ENCODE measurements around the gene OR6B3.

OR6B3 gene

DNA sequence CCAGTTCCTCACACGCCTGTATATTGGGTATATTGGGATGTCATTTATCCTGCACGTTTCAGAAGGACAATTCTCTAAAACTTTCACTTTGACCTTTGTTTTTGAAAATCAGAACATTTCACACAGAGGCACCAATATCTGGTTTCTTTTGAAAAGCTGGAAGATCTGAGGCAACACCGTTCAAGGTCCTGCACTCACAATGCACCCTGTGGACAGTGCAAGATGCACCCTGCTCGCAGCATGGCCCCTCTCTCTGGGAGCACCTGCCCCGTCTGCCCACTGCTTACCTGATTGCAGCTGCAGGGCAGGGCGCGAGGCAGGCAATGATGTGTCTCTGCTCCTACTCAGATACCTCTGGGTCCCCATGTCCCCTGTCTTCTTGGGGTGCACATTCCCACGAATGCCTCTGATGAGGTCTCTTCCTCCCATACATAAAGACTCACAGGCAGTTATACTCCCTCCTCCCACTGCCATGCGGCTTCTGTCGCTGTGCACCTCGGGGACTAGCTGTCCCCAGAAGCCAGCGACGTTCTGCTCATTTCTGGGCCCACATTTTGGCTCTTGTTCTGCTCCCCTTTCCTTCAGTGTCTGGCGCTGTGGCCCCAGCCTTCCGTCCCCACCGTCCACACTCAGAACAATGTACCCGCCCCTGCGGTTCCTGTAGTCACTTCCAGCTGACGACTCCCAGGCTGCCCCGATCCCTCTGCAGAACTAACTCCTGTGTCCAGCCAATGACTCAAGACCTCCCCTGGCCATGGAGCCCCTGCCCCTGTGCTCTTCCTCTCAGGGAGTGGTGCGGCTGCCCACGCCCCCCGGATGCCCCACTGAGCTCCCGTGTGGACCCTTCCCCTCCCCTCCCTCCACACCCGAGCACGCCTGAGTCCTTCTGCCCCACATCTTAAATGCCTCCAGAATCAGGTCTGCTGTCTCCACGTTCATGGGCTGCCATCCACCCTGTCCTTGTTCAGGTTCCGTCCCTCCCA is at the start of gene OR6B3:
TSS of gene OR6B3 (minus strand) at position 349 of the 983 bp plus-strand sequence.
- no peak for DNase-seq (ENCODE audit: low read depth in 3 of 3, low spot score in 1 of 3)

DNA sequence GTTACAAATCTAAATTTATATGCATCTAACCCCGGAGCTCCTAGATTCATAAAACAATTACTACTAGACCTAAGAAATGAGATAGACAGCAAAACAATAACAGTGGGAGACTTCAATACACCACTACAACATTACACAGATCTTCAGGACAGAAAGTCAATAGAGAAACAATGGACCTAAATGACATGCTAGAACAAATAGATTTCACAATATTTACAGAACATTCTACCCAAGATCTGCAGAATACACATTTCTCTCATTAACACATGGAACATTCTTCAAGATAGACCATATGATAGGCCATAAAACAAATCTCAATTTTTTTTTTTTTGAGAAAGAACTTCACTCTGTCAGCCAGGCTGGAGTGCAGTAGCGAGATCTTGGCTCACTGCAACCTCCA is 45.0 kb upstream of the OR6B3 start:
- no peak for DNase-seq (ENCODE audit: low read depth in 3 of 3, low spot score in 1 of 3)

DNA sequence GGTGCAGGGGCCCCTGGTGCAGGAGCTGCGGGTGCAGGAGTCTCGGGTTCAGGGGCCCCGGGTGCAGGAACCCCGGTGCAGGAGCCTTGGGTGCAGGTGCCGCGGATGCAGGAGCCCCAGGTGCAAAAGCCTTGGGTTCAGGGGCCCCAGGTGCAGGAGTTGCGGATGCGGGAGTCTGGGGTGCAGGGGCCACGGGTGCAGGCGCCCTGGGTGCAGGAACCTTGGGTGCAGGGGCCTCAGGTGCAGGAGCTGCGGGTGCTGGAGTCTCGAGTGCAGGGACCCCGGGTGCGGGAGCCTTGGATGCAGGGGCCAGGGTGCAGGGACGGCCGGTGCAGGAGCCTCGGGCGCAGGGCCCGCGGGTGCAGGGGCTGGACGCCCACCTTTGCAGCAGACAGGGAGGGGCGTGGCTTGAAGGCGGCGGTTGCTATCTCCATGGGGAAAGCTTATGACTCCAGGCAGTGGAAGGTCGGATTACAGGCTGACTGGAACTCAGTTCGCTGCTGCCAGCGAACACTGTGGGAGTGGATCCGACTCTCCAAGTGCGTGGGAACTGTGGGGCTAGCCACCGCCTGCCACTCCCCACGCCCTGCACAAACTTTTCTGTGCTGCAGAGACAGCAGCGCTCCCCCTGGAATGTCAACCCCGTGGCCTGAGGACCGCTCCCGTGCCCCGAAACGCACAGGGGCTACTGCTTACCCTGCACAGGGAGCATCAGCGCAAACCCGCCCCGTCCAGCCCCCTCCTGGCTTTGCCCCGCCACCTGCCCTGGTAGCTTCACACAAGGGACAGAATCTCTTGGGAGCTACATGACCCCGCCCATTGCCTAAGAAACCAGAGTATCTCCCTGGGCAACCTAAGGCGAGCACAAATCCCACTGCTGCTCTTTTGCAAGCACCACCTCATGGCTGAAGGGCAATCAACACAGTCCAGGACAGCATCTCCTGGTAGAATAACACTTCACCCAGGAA is 42.5 kb upstream of the OR6B3 start:
- DNase-seq (ENCODE audit: low read depth in 3 of 3, low spot score in 1 of 3), result no peak

DNA sequence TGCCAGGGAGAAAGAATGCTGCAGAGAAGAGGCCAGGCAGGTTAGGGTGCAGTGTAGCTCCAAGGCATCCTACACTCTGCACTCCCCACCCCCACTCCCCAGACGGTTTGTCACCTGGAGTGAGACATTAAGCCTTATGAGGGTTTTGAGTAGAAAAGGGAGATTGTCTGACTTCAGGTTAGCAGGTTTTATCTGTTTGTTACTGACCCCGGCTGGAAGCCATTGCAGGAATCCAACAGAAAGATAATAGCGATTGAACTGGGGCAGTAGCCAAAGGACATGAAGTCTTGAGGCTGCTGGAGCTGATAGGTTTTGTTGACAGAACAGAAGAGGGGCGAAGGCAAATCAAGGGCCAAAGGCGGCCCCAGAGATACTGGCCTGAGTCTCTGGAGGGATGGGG is 36.0 kb upstream of the OR6B3 start:
- no peak for DNase-seq (ENCODE audit: low read depth in 3 of 3, low spot score in 1 of 3)

DNA sequence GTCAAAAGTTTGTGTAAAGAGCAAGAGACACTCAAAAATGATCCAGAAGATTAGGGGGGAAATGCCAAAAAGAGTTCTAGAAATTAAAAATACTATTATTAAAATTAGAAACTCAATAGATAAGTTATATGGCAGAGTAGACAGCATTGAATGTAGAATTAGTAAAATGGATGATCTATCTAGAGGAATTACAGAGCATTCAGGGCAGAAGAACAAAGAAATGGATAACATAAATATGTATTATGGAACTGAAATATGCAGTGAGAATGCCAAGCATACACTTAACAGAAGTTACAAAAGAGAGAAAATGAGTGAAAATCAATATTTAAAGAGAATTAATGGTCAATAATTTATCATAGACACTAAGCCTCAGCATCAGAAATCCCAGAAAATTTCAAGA is 33.2 kb upstream of the OR6B3 start:
- no peak for DNase-seq (ENCODE audit: low read depth in 3 of 3, low spot score in 1 of 3)

DNA sequence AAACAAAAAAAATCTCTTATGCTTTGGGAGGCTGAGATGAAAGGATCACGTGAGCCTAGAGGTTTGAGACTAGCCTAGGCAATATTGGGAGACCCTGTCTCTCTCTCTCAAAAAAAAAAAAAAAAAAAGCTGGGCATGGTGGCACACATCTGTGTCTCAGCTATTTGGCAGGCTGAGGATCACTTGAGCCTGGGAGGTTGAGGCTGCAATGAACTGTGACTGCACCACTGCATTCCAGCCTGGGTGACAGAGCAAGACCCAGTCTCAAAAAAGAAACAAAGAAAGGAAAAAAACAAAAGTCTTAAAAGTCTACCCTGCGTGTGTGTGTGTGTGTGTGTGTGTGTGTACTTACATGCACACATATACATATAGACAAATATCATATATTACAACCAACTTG is 25.3 kb upstream of the OR6B3 start:
- DNase-seq (ENCODE audit: low read depth in 3 of 3, low spot score in 1 of 3), result no peak

DNA sequence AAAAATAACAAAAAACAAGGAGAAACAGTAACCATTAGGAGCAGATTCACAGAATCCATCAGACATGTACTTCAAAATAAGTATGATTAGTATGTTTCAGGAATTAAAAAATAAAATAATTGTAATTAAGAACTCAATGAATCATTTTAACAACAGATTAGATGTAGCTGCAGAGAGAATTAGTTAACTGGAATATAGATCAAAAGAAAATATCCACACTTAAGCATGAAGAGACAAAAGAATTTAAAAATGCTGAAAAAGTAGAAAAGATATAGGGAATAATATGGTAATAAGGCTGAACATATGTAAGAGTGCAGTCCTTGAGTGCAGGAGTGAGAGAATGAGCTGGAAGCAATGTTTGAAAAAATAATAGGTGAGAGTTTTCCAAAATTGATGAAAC is 24.1 kb upstream of the OR6B3 start:
- DNase-seq (ENCODE audit: low read depth in 3 of 3, low spot score in 1 of 3), result no peak

DNA sequence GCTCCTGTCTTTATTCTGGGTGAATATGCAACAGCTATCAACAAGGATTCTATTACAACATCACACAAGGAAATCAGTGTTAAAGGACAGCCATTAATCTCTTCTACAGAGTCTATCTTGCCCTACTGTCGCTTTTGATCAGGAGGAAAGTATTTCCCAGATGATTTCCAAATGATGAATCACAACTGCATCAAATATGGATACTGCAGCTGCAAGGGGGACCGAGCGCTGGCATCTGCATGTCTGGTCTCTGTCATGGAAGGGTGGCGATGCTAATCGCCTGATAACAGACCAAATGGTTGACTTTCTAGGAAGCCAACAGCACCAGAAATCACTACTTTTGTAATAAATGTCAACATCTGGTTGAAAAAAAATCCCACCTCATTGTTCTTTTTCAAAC is 21.2 kb upstream of the OR6B3 start:
- DNase-seq (ENCODE audit: low read depth in 3 of 3, low spot score in 1 of 3), result no peak

DNA sequence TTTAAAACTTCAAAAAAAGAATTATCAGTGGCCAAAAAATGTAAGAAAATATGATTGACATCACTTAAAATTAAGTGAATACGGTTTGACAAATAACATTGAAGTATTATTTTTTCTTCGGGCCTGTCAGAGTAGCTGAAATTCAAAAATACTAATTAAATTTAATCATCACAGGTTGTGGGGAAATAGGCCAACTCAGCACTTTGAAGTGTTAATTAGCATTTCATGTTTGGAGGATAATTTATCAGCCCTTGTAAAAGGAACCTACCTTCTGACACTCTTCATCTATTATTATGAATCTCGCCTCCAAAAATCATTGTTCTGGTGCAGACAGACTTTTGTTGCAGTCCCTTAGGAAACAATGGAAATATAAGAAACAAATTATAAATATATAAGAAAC is 17.6 kb upstream of the OR6B3 start:
- no peak for DNase-seq (ENCODE audit: low read depth in 3 of 3, low spot score in 1 of 3)

DNA sequence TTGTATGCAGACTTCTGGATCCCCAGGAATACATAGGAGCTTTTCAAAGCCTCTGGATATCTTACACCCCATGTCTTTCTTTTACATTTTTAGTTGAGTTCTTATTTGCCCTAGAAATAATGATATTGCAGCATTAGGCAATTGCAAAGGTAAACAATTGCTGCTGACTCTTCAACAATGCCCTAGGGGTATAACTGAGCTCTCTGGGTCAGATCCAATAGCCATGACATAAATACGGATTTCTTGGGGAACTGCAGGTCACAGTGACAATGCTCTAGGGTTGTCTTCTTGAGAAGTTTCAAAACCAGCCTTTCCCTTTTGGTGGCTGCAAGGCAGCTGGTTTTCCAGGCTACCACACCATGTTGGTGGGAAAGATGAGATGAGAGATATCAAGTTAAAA is 16.5 kb upstream of the OR6B3 start:
- no peak for DNase-seq (ENCODE audit: low read depth in 3 of 3, low spot score in 1 of 3)

DNA sequence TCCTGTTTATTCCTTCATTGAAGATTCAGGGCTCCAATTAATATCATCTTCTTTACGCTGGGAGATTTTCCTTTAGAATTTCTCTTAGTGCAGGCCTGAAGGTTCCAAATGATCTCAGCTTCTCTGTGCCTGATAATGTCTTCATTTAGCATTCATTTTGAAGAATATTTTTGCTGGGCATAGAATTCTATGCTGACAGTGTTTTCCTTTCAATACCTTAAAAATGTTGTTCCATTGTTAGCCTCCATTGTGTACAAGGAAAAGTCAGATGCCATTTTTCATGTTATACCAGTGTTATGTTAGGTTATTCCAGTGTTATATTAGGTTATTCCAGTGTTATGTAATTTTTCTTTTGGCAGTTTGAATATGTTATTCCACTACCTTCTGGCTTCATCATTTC is 14.9 kb upstream of the OR6B3 start:
- no peak for DNase-seq (ENCODE audit: low read depth in 3 of 3, low spot score in 1 of 3)

DNA sequence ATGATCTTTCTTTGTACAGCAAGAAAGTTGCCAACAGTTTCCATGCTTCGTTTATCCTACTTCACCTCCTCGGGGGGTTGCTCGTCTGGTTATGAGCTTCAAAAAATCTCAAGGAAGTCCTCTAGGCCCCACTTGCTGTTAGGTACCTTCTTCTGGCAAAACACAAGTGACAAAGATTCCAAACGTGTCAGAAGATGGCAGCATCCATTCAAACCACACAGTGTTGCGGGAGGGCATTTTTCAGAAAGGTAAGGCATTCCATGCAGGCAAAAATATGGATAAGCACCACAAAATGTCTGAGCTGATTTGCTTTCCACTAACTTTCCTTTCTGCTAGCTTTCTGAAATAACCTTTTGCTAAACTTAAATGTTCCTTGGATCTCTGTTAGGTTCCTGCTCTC is 13.2 kb upstream of the OR6B3 start:
- no peak for DNase-seq (ENCODE audit: low read depth in 3 of 3, low spot score in 1 of 3)

DNA sequence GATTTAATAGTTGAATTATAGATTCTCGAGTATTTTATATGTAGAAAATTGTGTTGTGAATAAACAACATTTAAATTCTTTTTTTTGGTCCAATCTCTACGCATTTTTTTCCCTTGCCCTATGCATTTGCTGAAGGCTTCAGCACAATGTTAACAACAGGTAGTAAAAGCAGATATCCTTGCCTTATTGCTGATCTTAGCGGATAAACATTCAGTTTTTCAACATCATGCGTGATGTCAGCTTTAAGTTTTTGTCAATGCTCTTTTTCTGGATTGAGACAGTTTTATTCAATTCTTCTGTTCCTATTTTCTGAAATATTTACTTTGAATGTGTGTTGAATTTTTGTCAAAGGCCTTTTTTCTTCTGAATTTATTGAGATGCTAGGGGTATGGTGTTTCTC is 11.6 kb upstream of the OR6B3 start:
- no peak for DNase-seq (ENCODE audit: low read depth in 3 of 3, low spot score in 1 of 3)

DNA sequence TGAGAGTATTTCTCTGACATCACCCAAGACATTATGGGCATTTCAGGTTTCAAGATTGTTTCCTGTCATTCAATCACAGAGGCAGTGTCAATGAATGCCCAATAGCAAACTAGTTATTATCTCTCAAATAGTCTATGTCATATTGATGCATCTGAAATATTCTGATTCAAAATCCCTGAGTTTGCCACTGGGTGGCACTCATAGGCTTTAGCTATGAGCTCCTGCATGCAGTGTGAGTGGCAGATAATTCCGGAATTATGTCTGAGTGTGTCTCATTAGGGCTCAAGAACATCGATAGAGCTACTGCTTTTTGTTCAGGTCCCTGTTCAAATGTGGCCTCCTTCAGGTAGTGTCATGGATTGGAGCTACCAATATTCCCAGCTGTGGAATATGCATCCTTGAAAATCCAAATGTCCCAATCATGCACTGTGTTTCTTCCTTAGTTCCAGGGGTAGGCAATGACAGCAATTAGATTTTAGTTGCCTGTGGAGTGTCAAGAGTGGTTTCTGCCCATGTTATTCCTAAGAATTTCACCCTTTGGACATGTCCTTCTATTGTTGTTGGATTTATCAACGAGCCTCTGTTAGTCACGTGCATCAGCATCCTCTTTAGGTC is 7.8 kb upstream of the OR6B3 start:
- no peak for DNase-seq (ENCODE audit: low read depth in 3 of 3, low spot score in 1 of 3)

DNA sequence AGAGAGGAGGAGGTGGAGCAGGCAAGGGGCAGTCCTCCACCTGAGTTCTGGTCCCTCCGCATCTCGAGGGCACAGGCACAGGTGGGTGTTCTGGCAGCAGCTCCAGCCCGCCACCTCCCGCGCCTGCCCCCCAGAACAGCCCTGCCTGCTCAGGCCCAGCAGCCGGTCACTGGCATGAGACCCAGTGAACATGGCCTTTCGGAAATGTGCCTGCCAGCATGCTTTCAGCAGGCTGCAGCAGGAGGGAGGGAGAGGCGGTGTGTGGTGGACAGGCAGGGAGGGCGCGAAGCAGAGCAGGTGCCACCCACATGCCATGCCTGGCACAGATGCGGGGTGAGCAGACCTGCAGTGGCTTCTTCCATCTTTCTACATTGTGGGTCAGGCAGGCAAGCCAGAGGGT is 3.4 kb upstream of the OR6B3 start:
- DNase-seq (ENCODE audit: low read depth in 3 of 3, low spot score in 1 of 3), result no peak

DNA sequence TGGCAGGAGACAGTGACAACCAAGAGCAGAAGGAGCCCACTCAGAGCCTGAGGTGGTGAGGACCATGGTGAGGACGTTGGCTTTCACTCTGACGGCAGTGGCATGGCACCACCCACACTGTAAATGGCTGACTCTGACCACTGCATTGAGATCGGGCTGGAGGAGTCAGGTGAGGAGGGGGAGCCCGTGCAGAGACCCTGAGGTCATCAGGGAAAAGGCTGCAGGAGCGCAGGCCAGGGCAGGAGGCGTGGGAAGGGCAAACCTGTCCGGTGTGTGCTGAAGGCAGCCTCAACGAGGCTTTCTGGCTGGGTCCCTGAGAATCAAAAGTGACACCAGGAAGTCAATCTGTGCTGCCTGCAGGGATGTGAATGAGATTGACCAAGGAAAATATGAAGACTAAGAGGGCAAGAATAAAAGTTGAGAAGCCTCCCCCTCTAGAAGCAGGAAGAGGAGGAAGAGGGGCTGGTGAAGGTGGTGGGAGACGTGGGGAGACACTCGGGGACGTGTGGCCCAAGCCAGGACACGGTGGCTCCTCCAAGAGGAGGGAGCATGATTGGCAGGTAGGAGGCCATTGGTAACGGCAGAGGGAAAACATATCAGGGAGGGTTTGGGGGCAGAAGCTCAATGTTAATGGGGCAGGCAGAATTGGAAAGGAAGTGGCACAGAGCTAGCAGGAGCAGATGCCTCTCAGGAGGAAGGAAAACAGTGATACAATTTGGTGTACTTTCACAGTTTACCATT is 2.0 kb upstream of the OR6B3 start:
- no peak for DNase-seq (ENCODE audit: low read depth in 3 of 3, low spot score in 1 of 3)

DNA sequence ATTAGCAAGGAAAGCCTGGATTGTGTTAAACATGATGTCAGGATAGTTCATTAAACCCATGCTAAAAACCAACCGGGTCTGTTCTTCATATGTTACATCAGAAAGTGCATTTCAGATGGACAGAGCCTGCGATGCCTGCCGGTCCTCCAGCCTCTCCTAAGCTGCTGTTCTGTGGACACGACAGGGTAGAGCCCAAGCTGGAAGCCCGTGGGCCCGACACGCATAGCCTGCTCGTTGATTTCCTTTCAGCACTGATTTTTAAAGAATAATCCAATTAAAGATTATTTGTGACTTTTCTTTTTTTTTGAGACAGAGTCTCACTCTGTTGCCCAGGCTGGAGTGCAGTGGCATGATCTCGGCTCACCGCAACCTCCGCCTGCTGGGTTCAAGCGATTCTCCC is 797 bp downstream of the OR6B3 start:
- no peak for DNase-seq (ENCODE audit: low read depth in 3 of 3, low spot score in 1 of 3)

DNA sequence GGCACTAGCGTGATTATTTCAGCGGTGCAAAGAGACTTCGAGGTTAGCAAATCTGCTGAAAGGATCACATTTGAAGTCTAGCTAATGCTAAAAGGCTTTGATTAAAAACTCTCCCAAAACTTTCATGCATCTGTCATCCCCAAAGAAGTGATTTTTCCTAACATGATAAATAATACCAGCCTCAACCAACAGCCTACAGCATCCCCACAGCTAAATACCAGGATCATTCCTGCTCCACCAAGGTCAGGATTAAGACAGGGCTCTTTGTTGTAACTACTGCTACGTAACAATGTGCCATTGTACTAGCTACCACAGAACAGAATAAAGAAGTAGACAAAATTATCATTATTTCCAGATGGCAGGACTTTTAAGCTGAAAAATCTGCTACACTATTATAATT is 1.6 kb downstream of the OR6B3 start:
- DNase-seq (ENCODE audit: low read depth in 3 of 3, low spot score in 1 of 3), result no peak

DNA sequence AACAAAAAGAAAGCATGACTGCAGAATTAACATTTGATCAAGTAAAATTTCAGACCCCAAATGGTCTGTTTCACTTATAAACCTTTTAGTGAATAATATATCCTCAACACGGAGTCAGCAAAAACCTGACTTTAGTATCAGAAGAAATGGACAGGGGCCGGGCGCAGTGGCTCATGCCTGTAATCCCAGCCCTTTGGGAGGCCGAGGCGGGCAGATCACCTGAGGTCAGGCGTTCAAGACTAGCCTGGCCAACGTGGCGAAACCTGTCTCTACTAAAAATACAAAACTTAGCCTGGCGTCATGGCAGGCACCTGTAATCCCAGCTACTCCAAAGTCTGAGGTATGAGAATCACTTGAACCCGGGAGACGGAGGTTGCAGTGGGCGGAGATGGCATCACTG is 3.0 kb downstream of the OR6B3 start:
- DNase-seq (ENCODE audit: low read depth in 3 of 3, low spot score in 1 of 3), result no peak

DNA sequence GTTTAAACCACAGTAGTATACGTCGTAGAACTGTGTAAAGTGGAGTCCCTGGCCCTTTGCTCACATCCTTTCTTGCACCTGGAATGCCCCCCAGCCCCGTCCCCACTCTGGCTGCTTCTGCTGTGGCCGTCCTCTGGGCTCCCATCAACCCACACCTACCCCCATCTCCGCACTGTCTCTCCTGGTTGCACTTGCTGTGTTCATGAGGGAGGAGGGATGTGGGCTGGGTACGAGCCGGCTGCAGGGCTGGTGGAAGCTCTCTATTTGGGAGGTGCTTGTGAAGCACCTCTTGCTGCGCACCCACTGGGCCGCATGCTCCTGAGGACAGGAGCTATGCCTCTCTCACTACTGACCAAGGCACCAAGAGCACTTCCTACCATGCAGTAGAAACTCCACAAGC is 5.1 kb downstream of the OR6B3 start:
- no peak for DNase-seq (ENCODE audit: low read depth in 3 of 3, low spot score in 1 of 3)

DNA sequence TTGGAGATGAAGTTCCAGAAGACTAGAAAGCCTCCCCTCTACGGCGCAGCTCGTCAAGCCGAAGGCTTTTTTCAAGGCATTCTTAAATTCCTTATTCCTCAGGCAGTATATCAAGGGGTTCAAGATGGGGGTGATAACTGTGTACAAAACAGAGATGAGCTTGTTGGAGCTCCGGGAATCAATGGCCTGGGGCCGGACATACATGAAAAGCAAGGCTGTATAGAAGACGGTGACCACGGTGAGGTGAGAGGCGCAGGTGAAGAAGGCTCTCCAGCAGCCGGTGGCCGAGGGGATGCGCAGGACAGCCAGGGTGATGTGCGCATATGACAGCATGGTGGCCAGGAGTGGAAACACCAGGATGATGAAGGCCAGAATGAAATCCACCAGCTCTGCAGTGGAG is 8.2 kb downstream of the OR6B3 start:
- DNase-seq (ENCODE audit: low read depth in 3 of 3, low spot score in 1 of 3), result no peak
